Spleen (tissue), 7 donors: ENCODE data around the gene AGPAT3.

Source experiments
- CTCF ChIP-seq, 11 experiments: fragments of 200-600 bp in 7 of 11; fragments of 450-650 bp in 4 of 11; sonication (generic) in 4 of 11; IDR thresholded peaks in 8 of 11; conservative IDR thresholded peaks in 3 of 11; 1 replicate in 7 of 11; 2 replicates in 4 of 11; pipeline versions ENCODE4 v1.4.0 to v1.8.0; 2016 to 2021; ENCODE audit warnings: antibody characterized with exemption in 11 of 11, inconsistent platforms in 4 of 11, mild to moderate bottlenecking in 1 of 11
- POLR2A ChIP-seq, 3 donors: fragments of 450-650 bp; IDR thresholded peaks; one replicate each; pipeline ENCODE4 v1.5.1; 2017; ENCODE audit warnings: antibody characterized with exemption in 3 of 3, mild to moderate bottlenecking in 1 of 3
- POLR2AphosphoS5 ChIP-seq, 3 donors: sonication (generic); formaldehyde crosslinking; IDR thresholded peaks; one replicate each; pipeline ENCODE4 v1.5.1; 2017; ENCODE audit warnings: antibody characterized with exemption in 3 of 3
- donor health status: DM: no; HTN: no; CAD: no; lungs with moderate emphysema.
- donor health status: DM: no; HTN: no; CAD: no.
- donor health status: DM: no; HTN: no; CAD: no.

DNA sequence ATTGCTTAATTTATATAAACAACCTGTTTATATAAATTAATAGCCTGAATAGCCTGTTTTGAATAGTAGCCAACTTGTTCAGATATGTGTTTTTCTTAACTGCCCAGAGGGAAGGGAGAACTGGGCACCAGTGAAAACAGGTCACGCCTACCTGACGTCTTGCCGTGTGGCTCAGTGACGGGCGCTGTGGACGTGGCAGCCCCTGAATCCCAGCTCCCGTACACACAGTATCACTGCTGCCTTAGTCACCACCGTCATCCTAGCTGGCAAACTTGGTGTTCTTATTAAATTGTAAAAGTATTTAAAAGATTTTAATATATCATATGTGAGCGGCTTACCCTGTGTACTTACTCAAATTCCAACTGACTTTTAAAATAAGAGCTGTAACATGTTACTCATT lies 111.6 kb downstream of the AGPAT3 start:
- no peak for TF ChIP-seq CTCF (IDR thresholded peaks at IDR 0.05 in 8 of 11, conservative IDR thresholded peaks at IDR 0.05 in 3 of 11)
- no peak for TF ChIP-seq POLR2AphosphoS5 (IDR thresholded peaks at IDR 0.05)
- TF ChIP-seq POLR2A (IDR thresholded peaks at IDR 0.05) = no peak
